HepG2 (cell line): Measurements from ENCODE around the gene MMP24OS. TPM values are rescaled to one million over a fixed set of nuclear protein-coding genes. Genes with fewer than 3 reads are reported as not detected.

Experiments
- FOXC1 ChIP-seq: sonication (generic); formaldehyde crosslinking; IDR thresholded peaks from 2 replicates; pipeline ENCODE4 v1.8.0; 2022; ENCODE audit warnings: mild to moderate bottlenecking, missing genetic modification reagents, borderline replicate concordance
- GLI4 ChIP-seq: sonication (generic); formaldehyde crosslinking; IDR thresholded peaks from 2 replicates; pipeline ENCODE4 v1.5.1; 2020; ENCODE audit warnings: missing genetic modification reagents, mild to moderate bottlenecking, moderate library complexity, borderline replicate concordance
- HOMEZ ChIP-seq: IDR thresholded peaks from 2 replicates; pipeline ENCODE4 v1.6.1; 2016; ENCODE audit warnings: low read depth
- PBX2 ChIP-seq: IDR thresholded peaks from 2 replicates; pipeline ENCODE4 v1.6.1; 2016; ENCODE audit warnings: control low read depth
- RORA ChIP-seq: sonication (generic); formaldehyde crosslinking; IDR thresholded peaks from 2 replicates; pipeline ENCODE4 v1.5.0; 2020; ENCODE audit warnings: mild to moderate bottlenecking, missing genetic modification reagents, moderate library complexity
- SMARCE1 ChIP-seq: fragments of 450-650 bp; IDR thresholded peaks from 2 replicates; pipeline ENCODE4 v1.6.1; 2017; ENCODE audit warnings: borderline replicate concordance
- SP5 ChIP-seq: IDR thresholded peaks from 2 replicates; pipeline ENCODE4 v1.6.1; 2016; ENCODE audit warnings: low read depth, borderline replicate concordance
- STAT6 ChIP-seq: sonication (generic); formaldehyde crosslinking; IDR thresholded peaks from 2 replicates; pipeline ENCODE4 v1.4.0; 2020; ENCODE audit warnings: missing genetic modification reagents, mild to moderate bottlenecking, borderline replicate concordance
- TRIM24 ChIP-seq: sonication (generic); formaldehyde crosslinking; IDR thresholded peaks from 2 replicates; pipeline ENCODE4 v1.8.0; 2022; ENCODE audit warnings: mild to moderate bottlenecking, missing genetic modification reagents
- ZBTB2 ChIP-seq: sonication (generic); formaldehyde crosslinking; IDR thresholded peaks from 2 replicates; pipeline ENCODE4 v1.8.0; 2022; ENCODE audit warnings: low read depth, missing genetic modification reagents
- ZBTB46 ChIP-seq: sonication (generic); formaldehyde crosslinking; IDR thresholded peaks from 2 replicates; pipeline ENCODE4 v1.4.0; 2020; ENCODE audit warnings: mild to moderate bottlenecking, missing genetic modification reagents, borderline replicate concordance
- ZNF333 ChIP-seq: sonication (generic); formaldehyde crosslinking; IDR thresholded peaks from 2 replicates; pipeline ENCODE4 v1.4.0; 2020; ENCODE audit warnings: mild to moderate bottlenecking, missing genetic modification reagents, borderline replicate concordance
- ZNF574 ChIP-seq: sonication (generic); formaldehyde crosslinking; IDR thresholded peaks from 2 replicates; pipeline ENCODE4 v1.4.0; 2020; ENCODE audit warnings: missing genetic modification reagents
- ZNF772 ChIP-seq: sonication (generic); formaldehyde crosslinking; IDR thresholded peaks from 2 replicates; pipeline ENCODE4 v1.5.0; 2020; ENCODE audit warnings: mild to moderate bottlenecking, missing genetic modification reagents
- polyA plus RNA-seq, 8 experiments: library from polyadenylated mRNA; depleted of rRNA in 3 of 8; stranded (reverse) in 7 of 8; unstranded in 1 of 8; fragments of >200 nt; fragmentation: Illumina TruSeq in 4 of 8; extraction: Trizol in 4 of 8; gene quantifications; 2 replicates each; pipeline versions ENCODE4 v1.2.1 to v1.2.3, GENCODE V29; 2011 to 2016; ENCODE audit warnings: low read depth in 4 of 8, missing spikeins in 1 of 8, mixed read lengths in 1 of 8; ENCODE audit not compliant: insufficient read depth in 1 of 8
- total RNA-seq, 5 experiments: library from RNA; depleted of rRNA; stranded (reverse); fragments of >200 nt; fragmentation: Illumina TruSeq; extraction: Trizol; gene quantifications; 2 replicates each; pipeline ENCODE4 v1.2.3, GENCODE V29; 2016; ENCODE audit warnings: low read depth in 1 of 5

MMP24OS gene
- total and polyA plus RNA-seq, 2 of the 13 experiments (the other 11 are each of a cell fraction or from before 2014, with no cell fraction given): 6.0 to 8.5 TPM

GRCh38 chr20:35286077-35286898 is 8.4 kb upstream of the MMP24OS start (continued):
- TF ChIP-seq ZNF574 (CRISPR knock-in tag): peak; percentile 93
- no peak for TF ChIP-seq ZNF333 (CRISPR knock-in tag)
- TF ChIP-seq GLI4 (CRISPR knock-in tag): no peak
- TF ChIP-seq PBX2 (CRISPR knock-in tag): peak; percentile 55; the same call in 1 of the 2 replicates
- TF ChIP-seq STAT6: no peak
- no peak for TF ChIP-seq SMARCE1
- no peak for TF ChIP-seq TRIM24 (CRISPR knock-in tag)
- no peak for TF ChIP-seq RORA (CRISPR knock-in tag)
- TF ChIP-seq ZBTB2 (CRISPR knock-in tag): no peak
- TF ChIP-seq HOMEZ: peak; percentile 31; the same call in 1 of the 2 replicates
- TF ChIP-seq ZNF772 (CRISPR knock-in tag): peak; percentile 83
- no peak for TF ChIP-seq ZBTB46 (CRISPR knock-in tag)
- peak; percentile 80; the same call in 1 of the 2 replicates for TF ChIP-seq FOXC1 (CRISPR knock-in tag)
- peak; percentile 25; the same call in 1 of the 2 replicates for TF ChIP-seq SP5 (CRISPR knock-in tag)
